HG03280 (cell line): ENCODE results near the gene GLS.

Experiments
- ATAC-seq: cut with Tn5 transposase; IDR thresholded peaks from one replicate; pipeline ENCODE4 v1.9.1; 2021; ENCODE audit warnings: mild to moderate bottlenecking, moderate library complexity; ENCODE audit not compliant: unreplicated experiment

The GLS gene

DNA sequence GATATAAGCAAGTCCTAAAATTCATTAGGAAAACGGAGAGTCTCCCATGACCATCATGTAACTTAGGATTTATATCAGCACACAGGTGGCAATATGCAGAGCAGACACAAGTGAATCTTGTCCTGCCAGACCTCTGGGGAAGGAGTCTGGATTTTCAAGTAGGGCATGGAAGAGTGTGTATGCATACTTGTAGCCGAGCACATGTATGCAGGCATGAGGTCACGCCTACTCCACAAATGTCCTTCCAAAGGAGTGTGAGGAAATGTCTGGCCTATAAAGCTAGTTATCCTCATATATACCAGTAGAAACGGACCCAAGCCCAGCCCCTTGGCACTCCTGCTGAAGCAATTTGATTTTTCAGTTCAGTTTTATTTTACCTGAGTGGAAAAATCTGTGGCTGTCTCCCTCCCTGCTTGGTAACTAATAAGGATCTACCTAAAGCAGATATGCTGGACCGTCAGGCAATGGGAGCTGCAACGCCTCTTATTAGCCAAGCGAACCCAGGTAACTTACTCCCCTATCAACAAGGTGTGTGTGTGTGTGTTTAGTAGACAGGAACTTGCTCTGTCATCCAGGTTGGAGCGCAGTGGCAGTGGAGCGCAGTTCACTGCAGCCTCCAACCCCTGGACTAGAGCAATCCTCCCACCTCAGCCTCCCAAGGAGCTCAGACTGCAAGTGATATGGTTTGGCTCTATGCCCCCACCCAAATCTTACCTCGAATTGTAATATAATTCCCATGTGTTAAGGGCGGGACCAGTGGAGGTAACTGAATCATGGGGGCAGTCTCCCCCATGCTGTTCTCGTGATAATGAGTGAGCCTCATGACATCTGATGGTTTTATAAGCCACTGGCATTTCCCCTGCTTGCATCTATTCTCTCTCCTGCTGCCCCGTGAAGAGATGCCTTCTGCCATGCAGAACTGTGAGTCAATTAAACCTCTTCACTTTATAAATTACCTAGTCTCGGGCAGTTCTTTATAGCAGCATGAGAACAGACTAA is 130.6 kb downstream of the GLS start:
- ATAC-seq: no peak

DNA sequence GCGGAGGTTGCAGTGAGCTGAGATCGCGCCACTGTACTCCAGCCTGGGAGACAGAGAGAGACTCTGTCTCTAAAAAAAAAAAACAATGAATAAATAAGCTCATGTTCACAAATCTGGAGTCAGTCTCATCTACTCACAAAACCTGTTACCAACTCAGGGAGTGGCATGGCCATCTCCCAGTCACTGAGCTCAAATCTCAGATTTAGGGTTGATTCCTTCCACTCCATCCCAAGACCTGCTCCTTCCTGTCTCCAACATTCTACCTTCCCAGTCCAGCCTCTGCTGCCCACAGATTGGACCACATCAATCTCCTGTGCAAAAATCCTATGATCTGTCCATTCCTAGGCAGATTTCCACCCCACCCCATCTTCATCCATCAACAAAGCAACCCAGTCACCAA is 131.7 kb downstream of the GLS start:
- ATAC-seq: no peak

DNA sequence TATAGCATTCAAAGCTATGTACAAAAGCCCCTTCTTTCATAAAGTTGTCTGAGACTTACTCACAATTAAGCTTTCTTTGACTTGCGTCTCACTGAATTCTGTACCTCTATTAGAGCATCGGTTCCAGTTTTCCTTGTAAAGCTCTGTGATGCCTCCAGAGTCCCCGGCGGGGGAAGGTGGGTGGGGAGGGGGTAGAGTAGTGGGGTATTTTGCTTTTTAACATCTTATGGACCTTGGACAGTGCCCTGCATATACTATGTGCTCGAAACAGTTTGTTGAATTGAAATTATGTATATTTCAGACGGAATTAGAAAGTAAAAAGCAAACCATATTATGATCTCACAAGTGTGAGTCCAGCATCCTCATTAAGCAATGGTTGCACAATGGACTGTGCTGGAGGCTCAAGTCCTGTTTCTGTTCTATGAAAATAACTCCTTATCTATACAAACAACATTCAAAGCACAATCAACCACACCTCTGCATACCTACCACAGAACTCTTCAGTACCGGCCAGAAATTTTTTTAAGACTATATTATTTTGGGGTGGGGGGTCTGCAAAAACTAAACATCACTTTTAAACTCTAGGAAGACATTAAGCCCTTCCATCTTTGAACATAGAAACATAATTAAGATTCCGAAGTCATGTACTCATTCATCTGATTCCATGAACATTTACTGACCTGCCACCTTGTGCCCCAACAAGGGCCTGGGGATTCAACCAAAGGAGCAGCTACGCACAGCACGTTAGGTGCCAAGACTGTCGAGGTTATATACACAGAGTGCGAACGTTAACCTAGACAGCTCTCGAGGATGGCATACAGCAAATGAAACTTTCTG is 132.4 kb downstream of the GLS start:
- ATAC-seq: no peak

DNA sequence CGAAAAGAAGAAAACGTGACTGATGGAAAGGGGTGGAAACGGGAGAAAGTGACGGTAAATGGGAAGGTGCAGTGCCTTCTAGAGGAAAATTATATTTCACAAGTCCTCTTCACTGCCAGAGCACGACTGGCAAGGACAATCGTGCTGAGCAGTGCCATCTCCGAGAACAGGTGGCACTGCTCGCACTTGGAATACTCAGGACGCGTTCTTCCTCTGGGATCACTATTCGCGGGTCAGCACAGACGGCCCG is 133.0 kb downstream of the GLS start:
- no peak for ATAC-seq

DNA sequence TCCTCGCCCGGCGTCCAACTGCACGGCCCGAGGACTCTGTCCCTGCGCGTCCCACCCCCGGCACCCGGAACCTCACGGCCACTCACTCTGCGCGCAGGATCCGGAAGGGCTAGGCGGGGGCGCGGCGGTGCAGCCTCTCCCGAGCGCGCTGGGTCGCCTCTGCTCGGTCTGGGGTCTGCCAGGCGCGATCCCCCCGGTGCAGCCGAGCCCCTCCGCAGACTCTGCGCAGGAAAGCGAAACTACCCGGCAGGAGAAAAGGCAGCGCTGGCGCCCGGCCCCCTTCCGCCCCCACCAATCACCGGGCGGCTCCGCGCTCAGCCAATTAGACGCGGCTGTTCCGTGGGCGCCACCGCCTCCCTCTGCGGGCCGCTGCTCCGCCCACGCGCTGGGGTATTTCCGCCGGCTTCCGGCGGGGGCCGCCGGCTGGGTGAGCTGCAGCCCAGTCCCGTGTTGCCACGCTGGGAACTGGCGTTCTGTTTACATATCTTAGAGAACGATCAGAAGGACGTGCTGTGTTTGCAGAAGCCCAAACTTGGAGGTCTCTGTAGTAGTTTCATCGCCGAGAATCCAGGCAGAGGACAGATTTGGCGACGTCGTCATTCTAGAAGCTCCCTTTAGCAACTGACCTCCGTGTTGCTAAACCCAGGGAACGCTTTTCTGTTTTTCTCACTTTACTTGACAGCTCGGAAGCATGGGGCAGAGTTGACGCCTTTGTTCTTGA is 133.5 kb downstream of the GLS start, which contains the start of gene STAT1:
Gene STAT1 (minus strand): TSS at position 240 of the 721 bp plus-strand sequence. CDS start 4,168 bp downstream, outside the sequence.
- peak; percentile 81 for ATAC-seq

DNA sequence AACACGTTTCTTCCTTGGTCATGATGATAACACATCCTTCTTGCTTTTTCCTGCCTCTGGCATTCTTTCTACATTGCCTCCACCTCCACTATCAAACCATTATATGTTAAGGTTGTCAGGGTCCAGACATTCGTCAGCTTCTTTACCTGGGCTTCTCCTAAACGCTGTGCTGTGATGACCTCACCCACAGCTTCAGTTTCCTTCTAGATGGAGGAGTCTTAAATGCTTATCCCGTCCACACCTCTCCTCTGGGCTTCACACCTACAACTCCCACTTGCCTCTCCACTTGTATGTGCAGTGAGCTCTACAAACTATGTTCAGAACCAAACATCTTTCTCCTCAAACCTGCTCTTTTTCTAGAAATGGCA is 134.0 kb downstream of the GLS start:
- peak; percentile 5 for ATAC-seq
